ENCODE measurements around the gene SPOCK2.
"Not testable (repeated sequence)": the region's sequence is repeated elsewhere in the genome, so short reads cannot be mapped to it uniquely, and the experiment has no call there.

SPOCK2 gene

GRCh38 chr10:72034761-72035160 is 53.6 kb downstream of the SPOCK2 start:
- H3K4me3 ChIP-seq (ENCODE audit: low read length): no peak overlapping the region
- no peak for TF ChIP-seq ZNF274 (IDR thresholded peaks at IDR 0.05; ENCODE audit: low read depth, low read length)

- H3K4me3 ChIP-seq (ENCODE audit: low read length): no peak overlapping the region
- no peak for TF ChIP-seq ZNF274 (IDR thresholded peaks at IDR 0.05; ENCODE audit: low read depth, low read length)
Observed at GRCh38 chr10:72034040-72034499, 54.3 kb downstream of the SPOCK2 start.

- H3K4me3 ChIP-seq (ENCODE audit: low read length): not testable (repeated sequence)
Observed at GRCh38 chr10:72032409-72033162, 55.8 kb downstream of the SPOCK2 start.

GRCh38 chr10:72031706-72032105 is 56.6 kb downstream of the SPOCK2 start:
- TF ChIP-seq ZNF274 (IDR thresholded peaks at IDR 0.05; ENCODE audit: low read depth, low read length): no peak

GRCh38 chr10:72030762-72031543 is 57.4 kb downstream of the SPOCK2 start:
- TF ChIP-seq ZNF274 (IDR thresholded peaks at IDR 0.05; ENCODE audit: low read depth, low read length): no peak
- H3K4me3 ChIP-seq (ENCODE audit: low read length): no peak overlapping the region

More at GRCh38 chr10:72031706-72032105, 56.6 kb downstream of the SPOCK2 start:
- H3K4me3 ChIP-seq (ENCODE audit: low read length): no peak overlapping the region

GRCh38 chr10:72029414-72029813 is 58.9 kb downstream of the SPOCK2 start:
- TF ChIP-seq ZNF274 (IDR thresholded peaks at IDR 0.05; ENCODE audit: low read depth, low read length): no peak
- H3K4me3 ChIP-seq (ENCODE audit: low read length): no peak overlapping the region

- no peak overlapping the region for H3K4me3 ChIP-seq (ENCODE audit: low read length)
- no peak for TF ChIP-seq ZNF274 (IDR thresholded peaks at IDR 0.05; ENCODE audit: low read depth, low read length)
Observed at GRCh38 chr10:72027498-72027897, 60.9 kb downstream of the SPOCK2 start.

- no peak for TF ChIP-seq ZNF274 (IDR thresholded peaks at IDR 0.05; ENCODE audit: low read depth, low read length)
- H3K4me3 ChIP-seq (ENCODE audit: low read length): no peak overlapping the region
Observed at GRCh38 chr10:72026278-72027111, 61.9 kb downstream of the SPOCK2 start.

- H3K4me3 ChIP-seq (ENCODE audit: low read length): no peak overlapping the region
- no peak for TF ChIP-seq ZNF274 (IDR thresholded peaks at IDR 0.05; ENCODE audit: low read depth, low read length)
Observed at GRCh38 chr10:72025832-72026231, 62.5 kb downstream of the SPOCK2 start.

- no peak overlapping the region for H3K4me3 ChIP-seq (ENCODE audit: low read length)
- no peak for TF ChIP-seq ZNF274 (IDR thresholded peaks at IDR 0.05; ENCODE audit: low read depth, low read length)
Observed at GRCh38 chr10:72025400-72025799, 63.0 kb downstream of the SPOCK2 start.

- H3K4me3 ChIP-seq (ENCODE audit: low read length): no peak overlapping the region
- no peak for TF ChIP-seq ZNF274 (IDR thresholded peaks at IDR 0.05; ENCODE audit: low read depth, low read length)
Observed at GRCh38 chr10:72024596-72024995, 63.8 kb downstream of the SPOCK2 start.

GRCh38 chr10:72022228-72022627 is 66.1 kb downstream of the SPOCK2 start:
- no peak for TF ChIP-seq ZNF274 (IDR thresholded peaks at IDR 0.05; ENCODE audit: low read depth, low read length)
- no peak overlapping the region for H3K4me3 ChIP-seq (ENCODE audit: low read length)

GRCh38 chr10:72020914-72021809 is 67.2 kb downstream of the SPOCK2 start:
- H3K4me3 ChIP-seq (ENCODE audit: low read length): no peak overlapping the region

More at GRCh38 chr10:72020914-72021809, 67.2 kb downstream of the SPOCK2 start:
- no peak for TF ChIP-seq ZNF274 (IDR thresholded peaks at IDR 0.05; ENCODE audit: low read depth, low read length)

Data from GM08714 (cell line).